Peyer's patch (tissue), 4 donors: ENCODE measurements around the gene ATP13A2. TPM values are rescaled to one million over a fixed set of nuclear protein-coding genes. Genes with fewer than 3 reads are reported as not detected.
A peak's percentile ranks its signal among the peaks of the same experiment; 100 is the strongest.
"Not testable (repeated sequence)": the region's sequence is repeated elsewhere in the genome, so short reads cannot be mapped to it uniquely, and the experiment has no call there.

Source experiments
- DNase-seq, 3 donors: peaks; one replicate each; pipeline ENCODE4 v3.0.0-alpha.2; 2017 to 2019
- H3K27ac ChIP-seq, 4 donors: fragments of 200-600 bp; sonication (generic); one replicate each; pipeline ENCODE4 v1.5.1; 2016 to 2019
- H3K27me3 ChIP-seq, 2 donors: fragments of 200-600 bp; sonication (generic); one replicate each; pipeline ENCODE4 v1.5.1; 2019
- H3K36me3 ChIP-seq, 3 donors: fragments of 200-600 bp; sonication (generic); one replicate each; pipeline ENCODE4 v1.5.1; 2016 to 2019
- H3K4me1 ChIP-seq, 4 donors: fragments of 200-600 bp; sonication (generic); one replicate each; pipeline ENCODE4 v1.5.1; 2016 to 2019
- H3K4me3 ChIP-seq, 4 donors: fragments of 200-600 bp; sonication (generic); 1 replicate in 3 of 4; 2 replicates in 1 of 4; pipeline ENCODE4 v1.5.1; 2016 to 2019; ENCODE audit warnings: mild to moderate bottlenecking in 1 of 4
- H3K9me3 ChIP-seq, 4 donors: fragments of 200-600 bp; sonication (generic); one replicate each; pipeline ENCODE4 v1.5.1; 2016 to 2019; ENCODE audit warnings: mild to moderate bottlenecking in 1 of 4
- CTCF ChIP-seq, 6 experiments: fragments of 450-650 bp in 4 of 6; fragments of 200-600 bp in 2 of 6; sonication (generic) in 1 of 6; IDR thresholded peaks; one replicate each; pipeline ENCODE4 v1.5.1; 2017 to 2019; ENCODE audit warnings: antibody characterized with exemption in 6 of 6, mild to moderate bottlenecking in 3 of 6, moderate library complexity in 1 of 6
- POLR2A ChIP-seq, 2 donors: fragments of 450-650 bp; IDR thresholded peaks; one replicate each; pipeline ENCODE4 v1.5.1; 2017; ENCODE audit warnings: antibody characterized with exemption in 2 of 2, mild to moderate bottlenecking in 2 of 2, moderate library complexity in 2 of 2
- total RNA-seq, 4 donors: library from RNA; depleted of rRNA; stranded (reverse); fragments of >200 nt; gene quantifications; one replicate each; pipeline ENCODE4 v1.1.0, GENCODE V29; 2016

The ATP13A2 gene
- total RNA-seq, 4 donors from 2014 or later = 20.6 to 58.0 (median 44.5) TPM

- H3K36me3 ChIP-seq = no peaks in the 10 kb centered on the region
Measured at GRCh38 chr1:16967962-16968361, 43.8 kb downstream of the ATP13A2 start.

GRCh38 chr1:16967095-16967575, 44.6 kb downstream of the ATP13A2 start:
- TF ChIP-seq CTCF (IDR thresholded peaks at IDR 0.05) (no peak), POLR2A (IDR thresholded peaks at IDR 0.05) (no peak)
- Histone ChIP-seq H3K4me3 (no peak overlapping the region), H3K36me3 (no peaks in the 10 kb centered on the region), H3K27me3 (no peaks in the 10 kb centered on the region), H3K9me3 (no peaks in the 10 kb centered on the region), H3K27ac (no peak overlapping the region), H3K4me1 (peaks cover 0 to 5% (median 0%) of the 10 kb centered on the region in 4 donors)
- no peak for DNase-seq

More at GRCh38 chr1:16967962-16968361, 43.8 kb downstream of the ATP13A2 start:
- TF ChIP-seq CTCF (IDR thresholded peaks at IDR 0.05) (no peak), POLR2A (IDR thresholded peaks at IDR 0.05) (no peak)
- no peak for DNase-seq
- H3K9me3 ChIP-seq = no peaks in the 10 kb centered on the region
- H3K27ac ChIP-seq = no peak overlapping the region
- no peak overlapping the region for H3K4me3 ChIP-seq
- no peaks in the 10 kb centered on the region for H3K27me3 ChIP-seq
- peaks cover 0 to 5% (median 0%) of the 10 kb centered on the region in 4 donors for H3K4me1 ChIP-seq

GRCh38 chr1:16966282-16966681, 45.4 kb downstream of the ATP13A2 start:
- no peaks in the 10 kb centered on the region for H3K9me3 ChIP-seq
- H3K36me3 ChIP-seq = no peaks in the 10 kb centered on the region
- H3K4me3 ChIP-seq = no peak overlapping the region
- H3K27me3 ChIP-seq = no peaks in the 10 kb centered on the region
- no peak overlapping the region for H3K27ac ChIP-seq
- TF ChIP-seq POLR2A (IDR thresholded peaks at IDR 0.05) (no peak), CTCF (IDR thresholded peaks at IDR 0.05) (no peak)
- H3K4me1 ChIP-seq = peaks cover 0 to 5% (median 0%) of the 10 kb centered on the region in 4 donors
- DNase-seq = no peak

GRCh38 chr1:16965486-16966067, 46.2 kb downstream of the ATP13A2 start:
- H3K4me3 ChIP-seq = no peak overlapping the region
- peaks cover 0 to 6% (median 2%) of the 10 kb centered on the region in 4 donors for H3K4me1 ChIP-seq
- no peak for DNase-seq
- H3K9me3 ChIP-seq = no peaks in the 10 kb centered on the region
- H3K36me3 ChIP-seq = no peaks in the 10 kb centered on the region
- TF ChIP-seq CTCF (IDR thresholded peaks at IDR 0.05) = no peak
- TF ChIP-seq POLR2A (IDR thresholded peaks at IDR 0.05) = no peak
- no peak overlapping the region for H3K27ac ChIP-seq
- no peaks in the 10 kb centered on the region for H3K27me3 ChIP-seq

- peaks cover 0 to 13% (median 2%) of the 10 kb centered on the region in 4 donors for H3K4me1 ChIP-seq
- H3K36me3 ChIP-seq, DNase-seq, H3K4me3 ChIP-seq, H3K27ac ChIP-seq, H3K27me3 ChIP-seq, H3K9me3 ChIP-seq: not testable (repeated sequence)
Measured at GRCh38 chr1:16964169-16964568, 47.6 kb downstream of the ATP13A2 start.

GRCh38 chr1:16961297-16962133, 50.2 kb downstream of the ATP13A2 start:
- no peaks in the 10 kb centered on the region for H3K27me3 ChIP-seq
- DNase-seq = no peak
- peak overlapping the region in 3 of 4 donors; percentile 35 to 48 (median 47) for H3K4me3 ChIP-seq
- no peaks in the 10 kb centered on the region for H3K9me3 ChIP-seq
- no peaks in the 10 kb centered on the region for H3K36me3 ChIP-seq
- H3K4me1 ChIP-seq = peaks cover 0 to 8% (median 2%) of the 10 kb centered on the region in 4 donors
- TF ChIP-seq CTCF (IDR thresholded peaks at IDR 0.05) (no peak), POLR2A (IDR thresholded peaks at IDR 0.05) (no peak)
- peak overlapping the region in 2 of 4 donors; percentile 48 to 68 for H3K27ac ChIP-seq
